ENCODE results near the gene CRIP2. TPM values are rescaled to one million over a fixed set of nuclear protein-coding genes. Genes with fewer than 3 reads are reported as not detected.
A peak's percentile ranks its signal among the peaks of the same experiment; 100 is the strongest.

The CRIP2 gene
- total and polyA plus RNA-seq, 2 of the 4 experiments (the other 2 are of a cell fraction): 18.1 to 123 TPM

GRCh38 chr14:105480807-105481801, 6.5 kb downstream of the CRIP2 start (continued):
- TF ChIP-seq NFE2L2 (IDR thresholded peaks at IDR 0.05; ENCODE audit: low read depth, low read length) (no peak), SMC3 (IDR thresholded peaks at IDR 0.05; ENCODE audit: low read depth, low read length) (peak; percentile 61), CEBPB (IDR thresholded peaks at IDR 0.05; ENCODE audit: low read depth, low read length) (no peak), RFX5 (IDR thresholded peaks at IDR 0.05; ENCODE audit: low read depth, low read length) (no peak)
